ENCODE measurements around the gene FAM114A1. TPM values are rescaled to one million over a fixed set of nuclear protein-coding genes. Genes with fewer than 3 reads are reported as not detected.

Gene FAM114A1
- total and polyA plus RNA-seq, 4 donors: 22.1 to 108 (median 53.9) TPM

DNA sequence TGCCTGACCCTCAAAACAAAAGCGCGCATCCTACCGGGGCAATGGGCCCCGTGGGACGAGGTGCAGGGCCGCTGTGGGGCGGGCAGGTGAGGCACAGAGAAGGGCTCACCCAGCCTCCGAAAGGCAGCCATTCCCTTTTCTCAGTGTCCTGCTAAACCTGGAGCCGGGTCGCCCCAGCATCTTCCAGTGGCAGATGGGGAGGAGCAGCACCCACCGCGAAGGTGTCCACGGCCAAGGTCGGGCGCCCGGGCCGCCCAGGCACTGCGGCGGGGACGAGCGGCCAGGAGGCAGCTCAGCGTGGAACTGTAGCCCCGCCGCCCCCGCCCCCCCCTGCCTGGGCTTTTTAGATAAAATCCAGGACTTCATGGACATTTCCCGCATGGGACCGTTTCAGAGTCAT lies 43.8 kb upstream of the FAM114A1 start:
- Histone ChIP-seq H3K36me3 (ENCODE audit: control insufficient read depth in 4 of 4, insufficient read depth in 3 of 4, low read depth in 1 of 4, low read length in 3 of 4) (no peaks in the 10 kb centered on the region), H3K27me3 (ENCODE audit: control insufficient read depth in 4 of 4, insufficient read depth in 4 of 4, low read length in 3 of 4) (no peaks in the 10 kb centered on the region), H3K4me1 (ENCODE audit: control insufficient read depth in 4 of 4, insufficient read depth in 4 of 4, low read length in 3 of 4) (no peaks in the 10 kb centered on the region), H3K9me3 (ENCODE audit: control insufficient read depth in 4 of 4, low read length in 3 of 4) (no peaks in the 10 kb centered on the region), H3K27ac (ENCODE audit: low read depth in 1 of 2, low read length in 2 of 2) (no peak overlapping the region), H3K4me3 (ENCODE audit: low read depth in 1 of 3, low read length in 3 of 3) (no peak overlapping the region), H3K9ac (ENCODE audit: low read depth in 1 of 2, low read length in 2 of 2) (no peak overlapping the region)
- TF ChIP-seq RXRA (IDR thresholded peaks at IDR 0.05): no peak
- TF ChIP-seq HNF4A (conservative IDR thresholded peaks at IDR 0.05): no peak
- no peak for TF ChIP-seq NR2F2 (IDR thresholded peaks at IDR 0.05)
- TF ChIP-seq, protein P1, sequence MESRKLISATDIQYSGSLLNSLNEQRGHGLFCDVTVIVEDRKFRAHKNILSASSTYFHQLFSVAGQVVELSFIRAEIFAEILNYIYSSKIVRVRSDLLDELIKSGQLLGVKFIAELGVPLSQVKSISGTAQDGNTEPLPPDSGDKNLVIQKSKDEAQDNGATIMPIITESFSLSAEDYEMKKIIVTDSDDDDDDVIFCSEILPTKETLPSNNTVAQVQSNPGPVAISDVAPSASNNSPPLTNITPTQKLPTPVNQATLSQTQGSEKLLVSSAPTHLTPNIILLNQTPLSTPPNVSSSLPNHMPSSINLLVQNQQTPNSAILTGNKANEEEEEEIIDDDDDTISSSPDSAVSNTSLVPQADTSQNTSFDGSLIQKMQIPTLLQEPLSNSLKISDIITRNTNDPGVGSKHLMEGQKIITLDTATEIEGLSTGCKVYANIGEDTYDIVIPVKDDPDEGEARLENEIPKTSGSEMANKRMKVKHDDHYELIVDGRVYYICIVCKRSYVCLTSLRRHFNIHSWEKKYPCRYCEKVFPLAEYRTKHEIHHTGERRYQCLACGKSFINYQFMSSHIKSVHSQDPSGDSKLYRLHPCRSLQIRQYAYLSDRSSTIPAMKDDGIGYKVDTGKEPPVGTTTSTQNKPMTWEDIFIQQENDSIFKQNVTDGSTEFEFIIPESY (IDR thresholded peaks at IDR 0.05): no peak
- TF ChIP-seq GABPA (IDR thresholded peaks at IDR 0.05 in 1 of 2, conservative IDR thresholded peaks at IDR 0.05 in 1 of 2): no peak
- TF ChIP-seq SP1 (IDR thresholded peaks at IDR 0.05): no peak
- no peak for TF ChIP-seq HNF4G (IDR thresholded peaks at IDR 0.05)
- WGBS: 94% methylated on average over 27 of the region's 27 CpGs
- no peak for DNase-seq (ENCODE audit: low spot score)

DNA sequence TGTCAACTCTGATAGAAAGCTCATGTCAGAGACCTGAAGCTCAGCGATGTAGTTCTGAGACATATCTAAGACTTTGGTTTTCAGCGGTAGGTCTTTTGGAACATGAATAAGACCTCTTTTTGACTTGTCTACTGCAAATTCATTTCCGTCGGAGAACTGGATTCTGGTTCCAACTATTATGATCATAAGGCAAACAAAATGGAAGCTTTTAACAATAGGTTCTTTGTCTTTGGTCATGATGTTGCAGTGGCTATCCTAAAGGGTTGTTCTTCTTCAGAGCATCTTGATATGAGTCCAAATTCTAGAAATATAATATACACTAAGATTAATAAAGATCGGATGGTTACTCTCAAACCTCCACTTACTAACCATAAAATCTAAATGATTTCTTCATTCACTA lies 38.4 kb upstream of the FAM114A1 start:
- Histone ChIP-seq H3K27ac (ENCODE audit: low read depth in 1 of 2, low read length in 2 of 2) (no peak overlapping the region), H3K4me3 (ENCODE audit: low read depth in 1 of 3, low read length in 3 of 3) (no peak overlapping the region), H3K36me3 (ENCODE audit: control insufficient read depth in 4 of 4, insufficient read depth in 3 of 4, low read depth in 1 of 4, low read length in 3 of 4) (no peaks in the 10 kb centered on the region), H3K9ac (ENCODE audit: low read depth in 1 of 2, low read length in 2 of 2) (no peak overlapping the region), H3K9me3 (ENCODE audit: control insufficient read depth in 4 of 4, low read length in 3 of 4) (no peaks in the 10 kb centered on the region), H3K27me3 (ENCODE audit: control insufficient read depth in 4 of 4, insufficient read depth in 4 of 4, low read length in 3 of 4) (no peaks in the 10 kb centered on the region), H3K4me1 (ENCODE audit: control insufficient read depth in 4 of 4, insufficient read depth in 4 of 4, low read length in 3 of 4) (no peaks in the 10 kb centered on the region)
- TF ChIP-seq GABPA (IDR thresholded peaks at IDR 0.05 in 1 of 2, conservative IDR thresholded peaks at IDR 0.05 in 1 of 2): no peak
- TF ChIP-seq EGR1 (IDR thresholded peaks at IDR 0.05; ENCODE audit: low read depth in 2 of 2): no peak
- no peak for TF ChIP-seq HNF4G (IDR thresholded peaks at IDR 0.05)
- TF ChIP-seq, protein P2, sequence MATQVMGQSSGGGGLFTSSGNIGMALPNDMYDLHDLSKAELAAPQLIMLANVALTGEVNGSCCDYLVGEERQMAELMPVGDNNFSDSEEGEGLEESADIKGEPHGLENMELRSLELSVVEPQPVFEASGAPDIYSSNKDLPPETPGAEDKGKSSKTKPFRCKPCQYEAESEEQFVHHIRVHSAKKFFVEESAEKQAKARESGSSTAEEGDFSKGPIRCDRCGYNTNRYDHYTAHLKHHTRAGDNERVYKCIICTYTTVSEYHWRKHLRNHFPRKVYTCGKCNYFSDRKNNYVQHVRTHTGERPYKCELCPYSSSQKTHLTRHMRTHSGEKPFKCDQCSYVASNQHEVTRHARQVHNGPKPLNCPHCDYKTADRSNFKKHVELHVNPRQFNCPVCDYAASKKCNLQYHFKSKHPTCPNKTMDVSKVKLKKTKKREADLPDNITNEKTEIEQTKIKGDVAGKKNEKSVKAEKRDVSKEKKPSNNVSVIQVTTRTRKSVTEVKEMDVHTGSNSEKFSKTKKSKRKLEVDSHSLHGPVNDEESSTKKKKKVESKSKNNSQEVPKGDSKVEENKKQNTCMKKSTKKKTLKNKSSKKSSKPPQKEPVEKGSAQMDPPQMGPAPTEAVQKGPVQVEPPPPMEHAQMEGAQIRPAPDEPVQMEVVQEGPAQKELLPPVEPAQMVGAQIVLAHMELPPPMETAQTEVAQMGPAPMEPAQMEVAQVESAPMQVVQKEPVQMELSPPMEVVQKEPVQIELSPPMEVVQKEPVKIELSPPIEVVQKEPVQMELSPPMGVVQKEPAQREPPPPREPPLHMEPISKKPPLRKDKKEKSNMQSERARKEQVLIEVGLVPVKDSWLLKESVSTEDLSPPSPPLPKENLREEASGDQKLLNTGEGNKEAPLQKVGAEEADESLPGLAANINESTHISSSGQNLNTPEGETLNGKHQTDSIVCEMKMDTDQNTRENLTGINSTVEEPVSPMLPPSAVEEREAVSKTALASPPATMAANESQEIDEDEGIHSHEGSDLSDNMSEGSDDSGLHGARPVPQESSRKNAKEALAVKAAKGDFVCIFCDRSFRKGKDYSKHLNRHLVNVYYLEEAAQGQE (IDR thresholded peaks at IDR 0.05): no peak
- TF ChIP-seq TAF1 (conservative IDR thresholded peaks at IDR 0.05): no peak
- TF ChIP-seq RAD21 (IDR thresholded peaks at IDR 0.05): no peak
- TF ChIP-seq, protein P3, sequence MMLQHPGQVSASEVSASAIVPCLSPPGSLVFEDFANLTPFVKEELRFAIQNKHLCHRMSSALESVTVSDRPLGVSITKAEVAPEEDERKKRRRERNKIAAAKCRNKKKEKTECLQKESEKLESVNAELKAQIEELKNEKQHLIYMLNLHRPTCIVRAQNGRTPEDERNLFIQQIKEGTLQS (IDR thresholded peaks at IDR 0.05): no peak
- TF ChIP-seq YY1 (IDR thresholded peaks at IDR 0.05): no peak
- TF ChIP-seq JUND (IDR thresholded peaks at IDR 0.05): no peak
- no peak for TF ChIP-seq FOXA2 (IDR thresholded peaks at IDR 0.05)
- no peak for TF ChIP-seq NR2F2 (IDR thresholded peaks at IDR 0.05)
- no peak for DNase-seq (ENCODE audit: low spot score)
- WGBS: 93% methylated on average over 5 of the region's 5 CpGs

All from liver (tissue), 9 donors.